Natural killer cell treated with Interleukin-12 subunit alpha and Interleukin-12 subunit beta and Interleukin-15 and Interleukin-18, amount 100 ng/mL, for 72 hours (primary cell): ENCODE results near the gene ATF7. TPM values are rescaled to one million over a fixed set of nuclear protein-coding genes. Genes with fewer than 3 reads are reported as not detected.
"Not testable (repeated sequence)": the region's sequence is repeated elsewhere in the genome, so short reads cannot be mapped to it uniquely, and the experiment has no call there.

ENCODE experiments used
- ATAC-seq, 2 donors: fragments of 150-1000 bp; cut with Tn5 transposase in 1 of 2; sonication (Bioruptor Pico), chemical (Tn5 transposase) in 1 of 2; 2 replicates each; pipeline ENCODE4 v1.10.0; 2021
- DNase-seq: peaks from one replicate; pipeline ENCODE4 v3.0.0; 2022; ENCODE audit warnings: low spot score
- H3K27ac Mint-ChIP-seq, 2 donors: 1 replicate in 1 of 2; 2 replicates in 1 of 2; pipeline ENCODE4 v1.8.0; 2022; ENCODE audit warnings: mixed read lengths in 2 of 2, mild to moderate bottlenecking in 1 of 2, moderate library complexity in 1 of 2
- H3K27me3 Mint-ChIP-seq, 2 donors: 1 replicate in 1 of 2; 2 replicates in 1 of 2; pipeline ENCODE4 v1.8.0; 2022; ENCODE audit warnings: mixed read lengths in 2 of 2
- H3K36me3 Mint-ChIP-seq: one replicate; pipeline ENCODE4 v1.8.0; 2022; ENCODE audit warnings: mixed read lengths
- H3K4me1 Mint-ChIP-seq, 2 donors: 1 replicate in 1 of 2; 2 replicates in 1 of 2; pipeline ENCODE4 v1.8.0; 2022; ENCODE audit warnings: low read depth in 2 of 2, mixed read lengths in 2 of 2, mild to moderate bottlenecking in 1 of 2
- H3K4me3 Mint-ChIP-seq: one replicate; pipeline ENCODE4 v1.8.0; 2022; ENCODE audit warnings: mixed read lengths
- H3K9me3 Mint-ChIP-seq: 2 replicates; pipeline ENCODE4 v1.8.0; 2022; ENCODE audit warnings: mixed read lengths
- total RNA-seq, 2 donors: library from RNA; stranded (reverse); gene quantifications; one replicate each; pipeline ENCODE4 v1.2.3, GENCODE V29; 2022

The ATF7 gene
- total RNA-seq, 2 donors from 2014 or later, result 36.4 to 39.4 TPM

DNA sequence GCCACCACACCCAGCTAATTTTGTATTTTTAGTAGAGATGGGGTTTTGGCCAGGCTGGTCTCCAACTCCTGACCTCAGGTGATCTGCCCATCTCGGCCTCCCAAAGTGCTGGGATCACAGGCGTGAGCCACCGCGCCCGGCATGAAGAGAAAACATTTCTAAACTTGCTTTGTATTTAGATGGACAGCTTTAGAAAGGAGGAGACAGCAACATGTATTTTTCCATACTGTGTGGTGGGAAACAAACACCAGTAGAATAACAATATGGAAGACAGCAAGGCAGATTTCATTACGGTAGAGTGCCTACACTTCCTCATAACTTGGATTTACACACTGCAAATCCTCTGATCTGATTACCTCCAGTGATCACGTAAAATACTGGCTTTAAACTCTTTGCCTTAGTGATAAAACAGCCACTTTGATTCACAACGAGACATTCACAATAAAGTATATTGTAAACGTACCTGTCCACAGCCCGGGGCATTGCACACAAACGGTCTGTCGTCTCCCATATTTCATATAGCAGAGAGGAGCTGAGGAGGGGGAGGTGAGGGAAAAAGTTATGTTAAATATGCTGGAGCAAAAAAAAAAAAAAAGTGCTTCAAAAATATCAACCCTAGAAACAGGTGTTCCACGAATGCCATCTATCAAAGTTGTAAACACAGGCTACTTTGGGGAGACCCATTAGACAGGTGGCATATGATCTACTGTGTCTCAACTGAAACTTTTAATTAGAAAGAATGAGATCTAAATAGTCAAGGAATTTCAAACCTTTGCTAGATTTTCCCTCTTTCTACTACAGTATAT lies 25.5 kb downstream of the ATF7 start:
- ATAC-seq, result no peak
- Mint-ChIP-seq H3K27me3 (no peaks in the 10 kb centered on the region), H3K27ac (no peak overlapping the region)

DNA sequence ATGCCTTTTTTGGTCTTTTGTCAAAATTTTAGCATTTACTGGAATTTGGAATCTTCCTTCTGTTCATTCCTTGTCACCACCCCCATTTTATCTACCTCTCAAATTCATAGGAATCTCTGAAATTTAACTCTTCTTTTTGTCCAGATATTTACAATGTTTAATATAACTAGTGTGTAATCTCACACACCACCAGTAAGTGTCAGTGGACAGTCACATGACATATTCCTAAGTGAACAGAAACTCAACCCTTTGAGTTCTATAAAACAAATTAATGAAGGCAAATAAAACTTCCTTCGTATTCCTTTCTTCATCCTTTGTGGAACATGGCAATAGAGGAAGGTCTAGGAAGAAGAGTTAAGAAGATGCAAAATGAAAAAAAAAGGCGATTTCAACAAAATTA lies 26.6 kb downstream of the ATF7 start:
- Mint-ChIP-seq H3K4me1 (peaks cover 26 to 29% of the 10 kb centered on the region in 2 donors), H3K36me3 (no peaks in the 10 kb centered on the region), H3K4me3 (no peak overlapping the region), H3K27me3 (no peaks in the 10 kb centered on the region), H3K27ac (no peak overlapping the region), H3K9me3 (no peaks in the 10 kb centered on the region)
- no peak for ATAC-seq
- no peak for DNase-seq

More for the DNA sequence above, 25.5 kb downstream of the ATF7 start:
- peaks cover 26 to 29% of the 10 kb centered on the region in 2 donors for H3K4me1 Mint-ChIP-seq
- H3K4me3 Mint-ChIP-seq, result no peak overlapping the region
- no peaks in the 10 kb centered on the region for H3K36me3 Mint-ChIP-seq
- DNase-seq, result no peak
- no peaks in the 10 kb centered on the region for H3K9me3 Mint-ChIP-seq

DNA sequence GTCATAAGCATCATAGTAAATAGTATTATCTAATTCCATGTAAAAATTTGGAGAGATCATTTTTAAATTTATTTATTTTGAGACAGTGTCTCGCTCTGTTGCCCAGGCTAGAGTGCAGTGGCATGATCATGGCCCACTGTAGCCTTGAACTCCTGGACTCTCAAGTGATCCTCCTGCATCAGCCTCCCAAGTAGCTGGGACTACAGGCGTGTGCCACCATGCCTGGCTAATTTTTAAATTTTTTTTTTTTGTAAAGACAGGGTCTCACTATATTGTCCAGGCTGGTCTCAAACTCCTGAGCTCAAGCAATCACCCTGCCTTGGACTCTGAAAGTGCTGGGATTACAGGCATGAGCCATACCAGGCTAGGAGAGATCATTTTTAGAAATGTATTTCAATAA lies 27.2 kb downstream of the ATF7 start:
- not testable (repeated sequence) for ATAC-seq, H3K4me3 Mint-ChIP-seq, H3K36me3 Mint-ChIP-seq, H3K27me3 Mint-ChIP-seq, H3K9me3 Mint-ChIP-seq, DNase-seq, H3K27ac Mint-ChIP-seq
- peaks cover 27% of the 10 kb centered on the region in 2 donors for H3K4me1 Mint-ChIP-seq

DNA sequence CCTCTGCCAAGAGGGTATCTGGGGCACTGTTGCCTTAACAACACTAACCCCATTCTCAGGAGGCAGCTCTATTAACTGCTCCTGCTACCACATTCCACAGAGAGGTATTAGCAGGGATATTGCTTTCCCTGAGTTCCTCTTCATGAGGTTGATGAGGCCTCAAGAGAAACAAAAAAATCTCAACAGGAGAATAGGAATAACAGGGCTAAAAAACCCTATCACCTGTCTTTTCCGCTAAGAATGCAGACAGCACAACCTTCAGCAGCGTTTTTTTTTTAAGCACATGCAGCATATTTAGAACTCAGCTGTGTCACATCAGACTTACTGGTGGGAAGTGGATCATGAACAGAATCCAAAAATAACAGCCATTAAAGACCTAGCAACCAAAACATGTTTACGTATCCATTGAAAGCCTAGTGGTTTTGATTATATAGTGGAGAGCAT lies 29.2 kb downstream of the ATF7 start:
- Mint-ChIP-seq H3K4me3 (no peak overlapping the region), H3K4me1 (peaks cover 7 to 10% of the 10 kb centered on the region in 2 donors), H3K27me3 (no peaks in the 10 kb centered on the region), H3K36me3 (no peaks in the 10 kb centered on the region), H3K9me3 (no peaks in the 10 kb centered on the region), H3K27ac (no peak overlapping the region)
- DNase-seq (no peak), ATAC-seq (no peak)

DNA sequence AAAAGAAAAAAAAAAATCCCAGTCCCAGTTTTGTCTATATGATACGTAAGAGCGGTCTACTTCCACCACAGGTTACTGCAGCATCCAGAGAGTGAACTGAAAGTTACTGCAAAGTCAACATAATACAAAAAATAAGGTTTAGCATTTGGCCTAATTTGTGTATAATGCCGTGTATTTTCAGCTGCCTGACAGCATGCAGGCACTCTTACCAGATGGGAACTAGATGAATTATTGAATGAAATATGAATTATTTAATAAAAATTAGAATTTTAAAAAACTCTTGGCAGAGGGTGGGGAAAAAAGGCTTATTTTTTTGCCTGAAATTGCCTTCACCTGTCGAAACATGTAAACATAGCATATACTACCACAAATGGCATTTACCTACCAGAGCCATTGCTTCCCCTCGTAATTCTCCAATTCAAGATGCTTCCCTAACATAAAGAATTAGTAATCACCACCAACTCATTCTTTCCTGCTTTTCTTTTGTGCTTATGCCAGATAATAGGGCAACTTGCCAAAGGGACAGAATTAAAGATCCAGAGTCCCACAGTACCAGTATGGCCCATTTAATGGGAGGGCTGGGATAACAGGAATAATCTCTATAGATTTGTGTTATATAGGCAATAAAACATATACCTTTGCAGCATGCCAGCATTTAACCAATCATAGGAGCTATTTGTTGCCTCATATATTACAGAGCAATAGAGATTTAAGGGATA lies 31.1 kb downstream of the ATF7 start:
- H3K4me1 Mint-ChIP-seq, result peaks cover 9 to 17% of the 10 kb centered on the region in 2 donors
- no peak overlapping the region for H3K4me3 Mint-ChIP-seq
- no peaks in the 10 kb centered on the region for H3K27me3 Mint-ChIP-seq
- no peaks in the 10 kb centered on the region for H3K9me3 Mint-ChIP-seq
- no peak for DNase-seq
- no peak for ATAC-seq
- H3K27ac Mint-ChIP-seq, result no peak overlapping the region
- H3K36me3 Mint-ChIP-seq, result no peaks in the 10 kb centered on the region

DNA sequence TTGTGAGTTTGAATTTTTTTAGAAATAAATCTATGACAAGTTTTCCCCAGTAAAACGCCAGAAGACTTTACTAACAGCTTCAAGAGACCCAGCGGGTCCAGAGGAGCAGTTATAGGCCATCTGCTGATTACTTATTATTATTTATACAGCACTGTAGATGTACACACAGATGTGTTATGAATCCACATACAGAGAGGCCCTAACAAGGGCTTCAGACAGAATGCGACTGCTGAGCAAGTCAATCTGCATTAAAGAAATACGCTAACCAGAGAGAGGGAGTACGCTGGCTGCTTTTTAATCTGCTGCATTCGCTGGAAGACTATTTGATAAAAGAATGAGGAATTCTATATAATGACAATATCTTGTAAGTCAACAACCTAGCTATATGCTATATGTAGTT lies 32.5 kb downstream of the ATF7 start:
- Mint-ChIP-seq H3K27me3 (no peaks in the 10 kb centered on the region), H3K36me3 (no peaks in the 10 kb centered on the region), H3K9me3 (no peaks in the 10 kb centered on the region), H3K4me1 (peaks cover 15 to 29% of the 10 kb centered on the region in 2 donors), H3K27ac (no peak overlapping the region), H3K4me3 (no peak overlapping the region)
- ATAC-seq, result no peak
- no peak for DNase-seq

DNA sequence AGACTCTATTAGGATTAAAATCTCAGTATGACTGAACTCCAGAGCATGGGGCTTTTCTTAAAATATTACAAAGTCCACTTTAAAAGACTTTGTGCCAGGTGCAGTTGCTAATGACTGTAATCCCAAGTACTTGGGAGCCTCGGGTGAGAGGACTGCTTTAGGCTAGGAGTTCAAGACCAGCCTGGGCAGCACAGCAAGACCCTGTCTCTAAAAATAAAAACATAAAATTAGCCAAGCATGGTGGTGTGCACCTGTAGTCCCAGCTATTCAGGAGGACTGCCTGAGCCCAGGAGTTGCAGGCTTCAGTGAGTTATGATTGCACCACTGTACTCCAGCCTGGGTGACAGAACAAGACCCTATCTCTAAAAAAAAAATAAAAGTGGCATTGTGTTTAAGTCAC lies 33.2 kb downstream of the ATF7 start:
- H3K27me3 Mint-ChIP-seq, result no peaks in the 10 kb centered on the region
- peaks cover 22 to 36% of the 10 kb centered on the region in 2 donors for H3K4me1 Mint-ChIP-seq
- no peak overlapping the region for H3K4me3 Mint-ChIP-seq
- DNase-seq, result no peak
- H3K36me3 Mint-ChIP-seq, result no peaks in the 10 kb centered on the region
- no peak overlapping the region for H3K27ac Mint-ChIP-seq
- no peaks in the 10 kb centered on the region for H3K9me3 Mint-ChIP-seq
- no peak for ATAC-seq

DNA sequence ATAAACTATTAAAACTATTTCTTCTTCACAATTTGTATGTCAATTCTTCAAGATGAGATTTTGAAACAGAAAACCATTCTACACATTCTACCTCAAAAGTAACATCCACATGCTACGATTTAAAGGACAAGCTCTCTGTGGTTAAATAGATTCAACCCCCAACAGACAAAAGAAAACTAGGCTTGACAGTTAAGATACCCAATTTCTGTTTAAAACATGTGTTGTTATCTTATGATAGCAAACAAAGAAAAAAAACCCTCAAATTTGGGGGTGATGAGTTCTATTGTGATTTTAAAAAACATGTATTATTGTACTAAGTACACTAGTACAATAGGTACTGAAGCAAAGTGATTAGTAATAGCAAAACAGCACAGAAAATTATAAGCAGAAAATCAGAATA lies 33.8 kb downstream of the ATF7 start:
- H3K9me3 Mint-ChIP-seq, result no peaks in the 10 kb centered on the region
- H3K4me3 Mint-ChIP-seq, result no peak overlapping the region
- no peaks in the 10 kb centered on the region for H3K27me3 Mint-ChIP-seq
- H3K36me3 Mint-ChIP-seq, result no peaks in the 10 kb centered on the region
- peaks cover 22 to 36% of the 10 kb centered on the region in 2 donors for H3K4me1 Mint-ChIP-seq
- ATAC-seq, result no peak
- no peak overlapping the region for H3K27ac Mint-ChIP-seq
- no peak for DNase-seq

DNA sequence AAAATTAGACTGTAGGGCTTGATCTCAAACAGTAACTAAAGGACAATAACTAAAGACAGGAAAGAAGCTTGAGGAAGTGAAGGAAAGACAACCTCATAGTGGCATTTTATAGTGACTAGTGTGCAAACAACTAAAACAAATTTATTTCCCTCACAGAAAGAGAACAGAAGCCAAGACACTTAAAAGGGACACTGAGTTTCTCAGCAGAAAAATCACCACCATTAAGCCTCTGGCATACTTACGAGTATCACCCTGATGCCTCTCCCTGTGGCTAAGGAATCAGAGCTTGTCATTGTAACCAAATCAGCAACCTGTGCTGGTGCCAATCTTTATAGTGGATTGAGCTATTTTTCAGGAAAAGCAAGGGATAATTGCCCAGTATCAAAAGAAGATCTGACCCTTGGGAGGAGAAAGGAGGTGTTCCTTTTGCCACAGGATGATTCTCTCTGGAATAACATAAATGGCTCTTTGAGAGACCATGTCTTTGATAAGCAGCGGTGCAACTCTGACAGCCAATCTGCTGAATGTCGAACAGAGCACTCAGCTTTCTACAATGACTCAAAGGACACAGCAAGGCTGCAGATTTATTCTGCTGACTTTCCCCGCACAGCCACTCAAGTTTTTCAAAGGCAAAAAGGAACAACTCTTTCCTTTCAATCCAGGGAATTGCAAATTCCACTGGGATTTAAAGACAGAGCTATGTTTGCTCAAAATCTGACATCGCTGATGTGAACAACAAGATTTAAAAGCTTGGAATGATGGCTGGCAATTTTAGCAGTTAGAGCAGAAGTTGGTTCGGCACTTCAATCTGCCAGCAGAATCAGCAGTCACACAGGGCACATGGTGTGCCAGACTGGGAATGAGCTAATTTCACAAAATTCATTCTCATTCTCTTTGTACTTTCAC lies 34.6 kb downstream of the ATF7 start:
- no peaks in the 10 kb centered on the region for H3K36me3 Mint-ChIP-seq
- no peak for ATAC-seq

DNA sequence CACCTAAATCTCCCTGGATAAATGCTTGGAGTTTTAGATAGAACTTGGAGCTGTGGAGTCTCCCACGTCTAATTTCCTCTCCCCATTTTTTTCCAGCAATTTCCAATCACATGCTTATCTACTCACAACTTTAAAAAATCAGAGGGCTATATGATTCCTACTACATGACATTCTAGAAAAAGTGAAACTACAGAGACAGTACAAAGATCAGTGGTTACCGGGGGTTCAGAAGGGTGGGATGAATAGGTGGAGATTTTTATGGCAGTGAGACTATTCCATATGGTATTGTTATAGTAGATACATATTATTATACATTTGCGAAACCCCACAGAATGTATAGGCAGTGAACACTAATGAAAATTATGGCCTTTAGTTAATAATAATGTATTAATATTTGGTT lies 35.5 kb downstream of the ATF7 start:
- no peak for ATAC-seq
- no peak overlapping the region for H3K4me3 Mint-ChIP-seq
- DNase-seq, result no peak
- no peaks in the 10 kb centered on the region for H3K9me3 Mint-ChIP-seq
- H3K36me3 Mint-ChIP-seq, result no peaks in the 10 kb centered on the region
- peaks cover 28 to 49% of the 10 kb centered on the region in 2 donors for H3K4me1 Mint-ChIP-seq
- H3K27me3 Mint-ChIP-seq, result no peaks in the 10 kb centered on the region
- H3K27ac Mint-ChIP-seq, result no peak overlapping the region

More for the DNA sequence above, 34.6 kb downstream of the ATF7 start:
- no peak overlapping the region for H3K4me3 Mint-ChIP-seq
- no peak for DNase-seq
- no peak overlapping the region for H3K27ac Mint-ChIP-seq
- no peaks in the 10 kb centered on the region for H3K27me3 Mint-ChIP-seq
- peaks cover 24 to 40% of the 10 kb centered on the region in 2 donors for H3K4me1 Mint-ChIP-seq
- no peaks in the 10 kb centered on the region for H3K9me3 Mint-ChIP-seq

DNA sequence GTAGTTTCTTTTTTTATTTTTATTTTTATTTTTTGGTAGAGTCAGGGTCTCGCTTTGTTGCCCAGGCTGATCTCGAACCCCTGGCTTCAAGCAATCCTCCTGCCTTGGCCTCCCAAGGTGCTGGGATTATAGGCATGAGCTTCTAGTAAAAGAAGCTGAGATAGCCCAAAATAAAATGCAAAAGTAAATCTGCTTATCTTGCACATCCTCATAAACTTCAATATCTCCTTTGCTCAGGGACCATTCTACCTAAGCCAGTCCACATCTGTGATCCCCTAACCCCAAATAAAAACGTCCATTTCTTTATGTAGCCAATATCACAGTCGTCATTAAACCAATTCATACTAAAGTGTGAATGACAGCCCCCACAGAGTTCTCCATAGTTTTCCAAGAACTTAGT lies 36.3 kb downstream of the ATF7 start:
- H3K27ac Mint-ChIP-seq, result no peak overlapping the region
- peaks cover 28 to 52% of the 10 kb centered on the region in 2 donors for H3K4me1 Mint-ChIP-seq
- H3K27me3 Mint-ChIP-seq, result no peaks in the 10 kb centered on the region
- no peaks in the 10 kb centered on the region for H3K9me3 Mint-ChIP-seq
- no peaks in the 10 kb centered on the region for H3K36me3 Mint-ChIP-seq
- ATAC-seq (no peak), DNase-seq (no peak)
- H3K4me3 Mint-ChIP-seq, result no peak overlapping the region

DNA sequence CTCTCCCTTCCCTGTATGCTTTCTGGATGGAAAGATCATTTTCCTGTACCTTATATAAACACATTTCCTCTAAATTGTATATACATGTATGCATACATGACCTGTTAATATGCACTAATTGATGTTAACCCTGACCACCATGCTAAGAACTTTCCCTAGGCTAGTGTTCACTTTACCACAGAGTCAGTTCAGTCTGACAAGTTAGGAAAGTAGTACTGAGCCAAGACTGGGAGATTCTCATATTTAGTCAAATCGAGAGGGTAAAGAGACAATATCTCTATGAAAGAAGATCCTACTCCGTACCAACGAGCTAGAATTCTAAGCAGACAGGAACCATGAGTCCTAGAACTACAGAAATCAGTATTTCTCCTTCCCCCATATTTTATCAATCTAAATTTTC lies 36.8 kb downstream of the ATF7 start:
- H3K36me3 Mint-ChIP-seq, result no peaks in the 10 kb centered on the region
- peaks cover 28 to 52% of the 10 kb centered on the region in 2 donors for H3K4me1 Mint-ChIP-seq
- H3K4me3 Mint-ChIP-seq, result peak overlapping the region; percentile 23
- DNase-seq (no peak), ATAC-seq (peak in 1 of 2 donors; percentile 62)
- H3K27ac Mint-ChIP-seq, result peak overlapping the region in 1 of 2 donors; percentile 26
- no peaks in the 10 kb centered on the region for H3K9me3 Mint-ChIP-seq
- H3K27me3 Mint-ChIP-seq, result no peaks in the 10 kb centered on the region

DNA sequence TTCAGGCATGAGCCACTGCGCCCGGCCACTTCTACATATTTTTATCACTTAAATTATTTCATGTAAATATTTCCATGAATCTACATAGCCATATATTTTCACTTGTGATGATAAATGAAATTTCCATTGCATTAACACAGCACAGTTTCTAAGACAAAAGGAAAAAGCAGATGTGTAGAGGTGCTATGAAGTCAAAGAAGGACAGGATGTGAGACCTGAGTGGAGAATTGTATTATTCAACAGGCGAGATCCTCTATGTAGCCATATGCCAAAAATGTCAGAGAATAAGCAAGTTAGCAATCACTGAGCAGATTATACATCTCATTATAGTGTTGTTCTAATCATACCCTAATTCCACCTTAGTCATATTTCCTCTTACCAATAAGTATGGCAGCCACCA lies 38.1 kb downstream of the ATF7 start:
- ATAC-seq (no peak), DNase-seq (no peak)
- Mint-ChIP-seq H3K27ac (no peak overlapping the region), H3K27me3 (no peaks in the 10 kb centered on the region), H3K4me1 (peaks cover 32 to 50% of the 10 kb centered on the region in 2 donors), H3K36me3 (no peaks in the 10 kb centered on the region), H3K4me3 (no peak overlapping the region), H3K9me3 (no peaks in the 10 kb centered on the region)
